GM12872 (cell line): ENCODE data around the gene ANKRD17.

Experiments
- CTCF ChIP-seq: IDR thresholded peaks from 3 replicates; pipeline ENCODE4 v1.5.1; 2011; ENCODE audit warnings: low read depth, mild to moderate bottlenecking, low read length, moderate library complexity; ENCODE audit not compliant: insufficient read depth

The ANKRD17 gene

GRCh38 chr4:73166212-73166611 lies 92.4 kb downstream of the ANKRD17 start:
- no peak for TF ChIP-seq CTCF

- TF ChIP-seq CTCF: no peak
These were observed 96.9 kb downstream of the ANKRD17 start for GRCh38 chr4:73161527-73162185.

- no peak for TF ChIP-seq CTCF
These were observed 102.2 kb downstream of the ANKRD17 start for GRCh38 chr4:73156394-73156793.

GRCh38 chr4:73152893-73153292 lies 105.7 kb downstream of the ANKRD17 start:
- TF ChIP-seq CTCF: no peak

- no peak for TF ChIP-seq CTCF
These were observed 115.5 kb downstream of the ANKRD17 start for GRCh38 chr4:73142995-73143547.

GRCh38 chr4:73139991-73140390 lies 118.6 kb downstream of the ANKRD17 start:
- TF ChIP-seq CTCF: no peak

- no peak for TF ChIP-seq CTCF
These were observed 119.4 kb downstream of the ANKRD17 start for GRCh38 chr4:73139245-73139644.
